HepG2 (cell line): ENCODE data around the gene ANKRD65. TPM values are rescaled to one million over a fixed set of nuclear protein-coding genes. Genes with fewer than 3 reads are reported as not detected.
A peak's percentile ranks its signal among the peaks of the same experiment; 100 is the strongest.

Source experiments
- AGO2 ChIP-seq: fragments of 200-400 bp; formaldehyde crosslinking; optimal IDR thresholded peaks from 2 replicates; pipeline ENCODE3; 2017; ENCODE audit warnings: mild to moderate bottlenecking, low read depth, low read length, moderate library complexity
- ARNT ChIP-seq: fragments of 450-650 bp; IDR thresholded peaks from 2 replicates; pipeline ENCODE4 v1.6.1; 2017
- FOXM1 ChIP-seq: sonication (generic); formaldehyde crosslinking; IDR thresholded peaks from 2 replicates; pipeline ENCODE4 v1.5.0; 2020; ENCODE audit warnings: missing genetic modification reagents
- HHEX ChIP-seq: IDR thresholded peaks from 2 replicates; pipeline ENCODE4 v1.6.1; 2016; ENCODE audit warnings: control low read depth
- JUNB ChIP-seq: sonication (generic); formaldehyde crosslinking; IDR thresholded peaks from 2 replicates; pipeline ENCODE4 v1.8.0; 2022; ENCODE audit warnings: missing genetic modification reagents, mild to moderate bottlenecking, borderline replicate concordance
- KAT7 ChIP-seq: IDR thresholded peaks from 2 replicates; pipeline ENCODE4 v1.6.1; 2018; ENCODE audit warnings: borderline replicate concordance, missing compliant biosample characterization
- LBX2 ChIP-seq: sonication (generic); formaldehyde crosslinking; IDR thresholded peaks from 2 replicates; pipeline ENCODE4 v1.5.0; 2020; ENCODE audit warnings: missing genetic modification reagents, mild to moderate bottlenecking, borderline replicate concordance
- MAX ChIP-seq: IDR thresholded peaks from 2 replicates; pipeline ENCODE4 v1.6.1; 2012; ENCODE audit warnings: inconsistent platforms
- MLLT10 ChIP-seq: sonication (generic); formaldehyde crosslinking; IDR thresholded peaks from 2 replicates; pipeline ENCODE4 v1.4.0; 2020; ENCODE audit warnings: missing genetic modification reagents
- MTA1 ChIP-seq: sonication (generic); formaldehyde crosslinking; IDR thresholded peaks from 2 replicates; pipeline ENCODE4 v1.4.0; 2020; ENCODE audit warnings: missing genetic modification reagents, mild to moderate bottlenecking, borderline replicate concordance
- ONECUT2 ChIP-seq: sonication (generic); formaldehyde crosslinking; IDR thresholded peaks from 2 replicates; pipeline ENCODE4 v1.4.0; 2020; ENCODE audit warnings: missing genetic modification reagents
- PLRG1 ChIP-seq: fragments of 450-650 bp; conservative IDR thresholded peaks from 2 replicates; pipeline ENCODE4 v1.6.1; 2016
- POGZ ChIP-seq: sonication (generic); formaldehyde crosslinking; IDR thresholded peaks from 2 replicates; pipeline ENCODE4 v1.4.0; 2020; ENCODE audit warnings: mild to moderate bottlenecking, missing genetic modification reagents
- PRDM10 ChIP-seq: sonication (generic); formaldehyde crosslinking; IDR thresholded peaks from 2 replicates; pipeline ENCODE4 v1.4.0; 2020; ENCODE audit warnings: low read depth, missing genetic modification reagents
- ZC3H4 ChIP-seq: sonication (generic); formaldehyde crosslinking; IDR thresholded peaks from 2 replicates; pipeline ENCODE4 v1.4.0; 2020; ENCODE audit warnings: missing genetic modification reagents, borderline replicate concordance
- ZNF33B ChIP-seq: sonication (generic); formaldehyde crosslinking; IDR thresholded peaks from 2 replicates; pipeline ENCODE4 v1.5.1; 2020; ENCODE audit warnings: mild to moderate bottlenecking, missing genetic modification reagents
- ZNF577 ChIP-seq: sonication (generic); formaldehyde crosslinking; IDR thresholded peaks from 2 replicates; pipeline ENCODE4 v1.4.0; 2020; ENCODE audit warnings: mild to moderate bottlenecking, low read depth, missing genetic modification reagents, borderline replicate concordance
- ZNF629 ChIP-seq: sonication (generic); formaldehyde crosslinking; conservative IDR thresholded peaks from 2 replicates; pipeline ENCODE4 v1.5.0; 2020; ENCODE audit warnings: missing genetic modification reagents
- polyA plus RNA-seq, 8 experiments: library from polyadenylated mRNA; depleted of rRNA in 3 of 8; stranded (reverse) in 7 of 8; unstranded in 1 of 8; fragments of >200 nt; fragmentation: Illumina TruSeq in 4 of 8; extraction: Trizol in 4 of 8; gene quantifications; 2 replicates each; pipeline versions ENCODE4 v1.2.1 to v1.2.3, GENCODE V29; 2011 to 2016; ENCODE audit warnings: low read depth in 4 of 8, missing spikeins in 1 of 8, mixed read lengths in 1 of 8; ENCODE audit not compliant: insufficient read depth in 1 of 8
- total RNA-seq, 5 experiments: library from RNA; depleted of rRNA; stranded (reverse); fragments of >200 nt; fragmentation: Illumina TruSeq; extraction: Trizol; gene quantifications; 2 replicates each; pipeline ENCODE4 v1.2.3, GENCODE V29; 2016; ENCODE audit warnings: low read depth in 1 of 5
- TF ChIP-seq, protein P1 (sequence below): sonication (generic); formaldehyde crosslinking; IDR thresholded peaks from 2 replicates; pipeline ENCODE4 v1.4.0; 2020; ENCODE audit warnings: missing genetic modification reagents
- TF ChIP-seq, protein P2 (sequence below): sonication (generic); formaldehyde crosslinking; IDR thresholded peaks from 2 replicates; pipeline ENCODE4 v1.4.0; 2020; ENCODE audit warnings: missing genetic modification reagents

ANKRD65 gene
- total and polyA plus RNA-seq, 2 of the 13 experiments (the other 11 are each of a cell fraction or from before 2014, with no cell fraction given): 12.1 to 30.1 TPM

- TF ChIP-seq, protein P1, sequence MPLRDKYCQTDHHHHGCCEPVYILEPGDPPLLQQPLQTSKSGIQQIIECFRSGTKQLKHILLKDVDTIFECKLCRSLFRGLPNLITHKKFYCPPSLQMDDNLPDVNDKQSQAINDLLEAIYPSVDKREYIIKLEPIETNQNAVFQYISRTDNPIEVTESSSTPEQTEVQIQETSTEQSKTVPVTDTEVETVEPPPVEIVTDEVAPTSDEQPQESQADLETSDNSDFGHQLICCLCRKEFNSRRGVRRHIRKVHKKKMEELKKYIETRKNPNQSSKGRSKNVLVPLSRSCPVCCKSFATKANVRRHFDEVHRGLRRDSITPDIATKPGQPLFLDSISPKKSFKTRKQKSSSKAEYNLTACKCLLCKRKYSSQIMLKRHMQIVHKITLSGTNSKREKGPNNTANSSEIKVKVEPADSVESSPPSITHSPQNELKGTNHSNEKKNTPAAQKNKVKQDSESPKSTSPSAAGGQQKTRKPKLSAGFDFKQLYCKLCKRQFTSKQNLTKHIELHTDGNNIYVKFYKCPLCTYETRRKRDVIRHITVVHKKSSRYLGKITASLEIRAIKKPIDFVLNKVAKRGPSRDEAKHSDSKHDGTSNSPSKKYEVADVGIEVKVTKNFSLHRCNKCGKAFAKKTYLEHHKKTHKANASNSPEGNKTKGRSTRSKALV: no peak; the same call in 1 of the 2 replicates
- TF ChIP-seq AGO2 (peak; percentile 99), ARNT (no peak), ZNF577 (CRISPR knock-in tag) (no peak), KAT7 (CRISPR knock-in tag) (peak; percentile 0; the same call in 1 of the 2 replicates), JUNB (CRISPR knock-in tag) (no peak), ZNF629 (CRISPR knock-in tag) (no peak), MTA1 (CRISPR knock-in tag) (0 out of 2 replicates have a peak, but pooled peaks have one; percentile 26), ONECUT2 (CRISPR knock-in tag) (no peak), ZC3H4 (CRISPR knock-in tag) (0 out of 2 replicates have a peak, but pooled peaks have one; percentile 4), PLRG1 (no peak), MLLT10 (CRISPR knock-in tag) (no peak), POGZ (CRISPR knock-in tag) (no peak), MAX (no peak), HHEX (CRISPR knock-in tag) (no peak), LBX2 (CRISPR knock-in tag) (no peak), PRDM10 (CRISPR knock-in tag) (0 out of 2 replicates have a peak, but pooled peaks have one; percentile 12), FOXM1 (CRISPR knock-in tag) (no peak), ZNF33B (CRISPR knock-in tag) (no peak)
- TF ChIP-seq, protein P2, sequence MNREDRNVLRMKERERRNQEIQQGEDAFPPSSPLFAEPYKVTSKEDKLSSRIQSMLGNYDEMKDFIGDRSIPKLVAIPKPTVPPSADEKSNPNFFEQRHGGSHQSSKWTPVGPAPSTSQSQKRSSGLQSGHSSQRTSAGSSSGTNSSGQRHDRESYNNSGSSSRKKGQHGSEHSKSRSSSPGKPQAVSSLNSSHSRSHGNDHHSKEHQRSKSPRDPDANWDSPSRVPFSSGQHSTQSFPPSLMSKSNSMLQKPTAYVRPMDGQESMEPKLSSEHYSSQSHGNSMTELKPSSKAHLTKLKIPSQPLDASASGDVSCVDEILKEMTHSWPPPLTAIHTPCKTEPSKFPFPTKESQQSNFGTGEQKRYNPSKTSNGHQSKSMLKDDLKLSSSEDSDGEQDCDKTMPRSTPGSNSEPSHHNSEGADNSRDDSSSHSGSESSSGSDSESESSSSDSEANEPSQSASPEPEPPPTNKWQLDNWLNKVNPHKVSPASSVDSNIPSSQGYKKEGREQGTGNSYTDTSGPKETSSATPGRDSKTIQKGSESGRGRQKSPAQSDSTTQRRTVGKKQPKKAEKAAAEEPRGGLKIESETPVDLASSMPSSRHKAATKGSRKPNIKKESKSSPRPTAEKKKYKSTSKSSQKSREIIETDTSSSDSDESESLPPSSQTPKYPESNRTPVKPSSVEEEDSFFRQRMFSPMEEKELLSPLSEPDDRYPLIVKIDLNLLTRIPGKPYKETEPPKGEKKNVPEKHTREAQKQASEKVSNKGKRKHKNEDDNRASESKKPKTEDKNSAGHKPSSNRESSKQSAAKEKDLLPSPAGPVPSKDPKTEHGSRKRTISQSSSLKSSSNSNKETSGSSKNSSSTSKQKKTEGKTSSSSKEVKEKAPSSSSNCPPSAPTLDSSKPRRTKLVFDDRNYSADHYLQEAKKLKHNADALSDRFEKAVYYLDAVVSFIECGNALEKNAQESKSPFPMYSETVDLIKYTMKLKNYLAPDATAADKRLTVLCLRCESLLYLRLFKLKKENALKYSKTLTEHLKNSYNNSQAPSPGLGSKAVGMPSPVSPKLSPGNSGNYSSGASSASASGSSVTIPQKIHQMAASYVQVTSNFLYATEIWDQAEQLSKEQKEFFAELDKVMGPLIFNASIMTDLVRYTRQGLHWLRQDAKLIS (CRISPR knock-in tag): peak; percentile 3; the same call in 1 of the 2 replicates
Measured at GRCh38 chr1:1430992-1431844, 10.1 kb upstream of the ANKRD65 start (continued).
